AG08395 (cell line): ENCODE data around the gene ATG13.
"Not testable (repeated sequence)": the region's sequence is repeated elsewhere in the genome, so short reads cannot be mapped to it uniquely, and the experiment has no call there.

Source experiments
- DNase-seq: peaks from one replicate; pipeline ENCODE4 v3.0.0; 2012; ENCODE audit warnings: mixed read lengths, low spot score

The ATG13 gene

DNA sequence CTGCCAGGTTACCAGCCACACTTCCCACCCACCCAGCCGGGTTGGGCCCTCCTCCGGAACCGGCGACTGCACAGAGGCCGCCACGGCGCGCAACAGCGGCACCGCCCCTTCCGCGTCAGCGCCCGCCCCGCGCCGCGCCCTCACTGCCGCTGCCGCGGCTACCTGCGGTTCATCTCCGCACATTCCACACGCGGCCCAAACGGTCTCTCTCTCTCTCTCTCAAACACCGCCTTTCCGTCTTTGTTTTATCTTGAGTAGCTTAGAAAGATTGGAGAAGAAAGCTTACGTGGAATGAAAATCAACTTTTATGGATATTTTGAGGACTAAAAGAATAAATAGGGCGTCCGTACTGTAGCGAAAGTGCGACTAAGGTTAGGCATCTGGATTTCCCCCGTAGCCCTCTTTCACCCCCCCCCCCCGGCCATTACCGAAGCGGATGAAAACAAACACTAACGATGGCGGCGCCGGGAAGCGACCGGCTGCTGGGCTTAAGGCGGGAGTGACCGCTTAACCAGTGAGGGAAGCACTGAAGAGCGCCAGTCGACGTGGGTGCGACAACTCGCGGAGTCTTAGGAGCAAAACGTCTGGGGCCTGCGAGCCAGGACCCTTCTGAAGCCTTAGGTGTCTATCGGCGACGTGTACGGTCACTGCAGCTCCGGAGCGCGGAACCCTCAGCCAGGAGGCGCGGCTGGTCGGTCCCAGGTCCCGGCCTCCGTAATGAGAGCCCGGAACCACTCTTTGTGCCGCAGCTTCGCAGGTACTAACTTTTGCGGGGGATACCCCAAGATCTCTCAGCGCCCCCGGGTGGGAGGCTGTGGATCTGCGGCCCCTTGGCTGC lies at the start of gene ATG13, which contains the start of gene HARBI1:
ATG13 (plus strand) TSS at position 420 of the 838 bp plus-strand sequence. CDS start 26,739 bp downstream, outside the sequence.
HARBI1 (minus strand) TSS at position 94 of the 838 bp plus-strand sequence. CDS start 990 bp downstream, outside the sequence.
- peak; percentile 94 for DNase-seq

DNA sequence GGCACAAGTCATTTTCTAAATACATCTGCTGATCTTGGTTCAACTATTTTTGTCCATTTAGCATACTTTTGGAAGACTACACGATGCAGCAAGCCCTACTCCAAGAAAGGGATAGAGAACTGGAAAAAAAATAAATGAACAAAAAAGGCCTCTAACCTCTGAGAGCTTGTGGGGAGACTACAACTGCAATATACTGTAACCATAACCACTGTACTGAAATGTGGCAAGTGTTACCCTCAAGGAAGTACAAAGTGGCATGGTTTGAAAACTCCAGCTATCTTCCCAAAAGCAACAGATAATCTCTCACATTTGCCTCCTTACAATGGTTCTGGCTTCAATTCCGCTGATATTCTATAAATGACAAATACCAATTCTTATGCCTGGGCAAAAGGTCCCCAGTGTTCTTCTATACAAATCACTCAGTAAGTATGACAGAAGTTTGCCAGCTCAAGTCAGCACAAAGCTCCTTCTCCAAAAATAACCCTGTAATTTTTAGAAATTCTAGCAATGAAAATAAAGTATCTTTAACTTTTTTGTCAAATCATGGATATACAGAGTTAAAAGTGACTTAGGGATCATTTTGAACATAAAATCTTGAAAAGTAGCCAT lies 46.5 kb upstream of the ATG13 start:
- DNase-seq = no peak

GRCh38 chr11:46574656-46575055 lies 42.7 kb upstream of the ATG13 start:
- DNase-seq = no peak

DNA sequence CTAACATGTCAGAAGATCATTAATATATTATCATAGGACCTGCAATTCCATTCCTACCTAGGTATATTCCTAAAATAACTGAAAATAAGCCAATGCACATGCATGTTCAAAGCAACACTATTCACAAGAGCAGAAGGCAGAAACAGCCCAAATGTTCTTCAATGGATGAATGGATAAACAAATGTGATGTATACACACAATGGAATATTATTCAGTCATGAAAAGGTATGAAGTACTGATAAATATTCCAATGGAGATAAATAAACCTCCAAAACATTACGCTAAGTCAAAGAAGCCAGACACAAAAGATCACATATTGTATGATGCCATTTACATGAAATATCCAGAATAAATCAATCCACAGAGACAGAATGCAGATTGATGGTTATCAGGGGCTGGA lies 40.3 kb upstream of the ATG13 start:
- DNase-seq = no peak

- DNase-seq = no peak
These were observed 34.8 kb upstream of the ATG13 start for GRCh38 chr11:46582588-46582987.

DNA sequence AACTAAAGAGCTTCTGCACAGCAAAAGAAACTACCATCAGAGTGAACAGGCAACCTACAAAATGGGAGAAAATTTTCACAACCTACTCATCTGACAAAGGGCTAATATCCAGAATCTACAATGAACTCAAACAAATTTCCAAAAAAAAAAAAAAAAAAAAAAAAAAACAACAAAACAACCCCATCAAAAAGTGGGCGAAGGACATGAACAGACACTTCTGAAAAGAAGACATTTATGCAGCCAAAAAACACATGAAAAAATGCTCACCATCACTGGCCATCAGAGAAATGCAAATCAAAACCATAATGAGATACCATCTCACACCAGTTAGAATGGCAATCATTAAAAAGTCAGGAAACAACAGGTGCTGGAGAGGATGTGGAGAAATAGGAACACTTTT lies 33.8 kb upstream of the ATG13 start:
- not testable (repeated sequence) for DNase-seq

DNA sequence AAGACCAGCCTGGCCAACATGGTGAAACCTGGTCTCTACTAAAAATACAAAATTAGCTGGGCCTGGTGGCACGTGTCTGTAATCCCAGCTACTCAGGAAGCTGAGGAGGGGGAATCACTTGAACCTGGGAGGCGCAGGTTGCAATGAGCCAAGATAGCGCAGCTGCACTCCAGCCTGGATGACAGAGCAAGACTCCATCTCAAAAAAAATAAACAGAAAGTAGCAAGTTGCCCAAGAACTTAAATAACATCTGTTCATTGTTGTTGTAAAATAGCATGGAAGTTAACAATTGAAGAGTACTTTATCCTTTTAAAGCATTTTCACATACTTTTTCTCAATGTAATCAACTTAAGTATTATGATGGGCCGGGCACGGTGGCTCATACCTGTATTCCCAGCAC lies 29.2 kb upstream of the ATG13 start:
- DNase-seq = no peak

DNA sequence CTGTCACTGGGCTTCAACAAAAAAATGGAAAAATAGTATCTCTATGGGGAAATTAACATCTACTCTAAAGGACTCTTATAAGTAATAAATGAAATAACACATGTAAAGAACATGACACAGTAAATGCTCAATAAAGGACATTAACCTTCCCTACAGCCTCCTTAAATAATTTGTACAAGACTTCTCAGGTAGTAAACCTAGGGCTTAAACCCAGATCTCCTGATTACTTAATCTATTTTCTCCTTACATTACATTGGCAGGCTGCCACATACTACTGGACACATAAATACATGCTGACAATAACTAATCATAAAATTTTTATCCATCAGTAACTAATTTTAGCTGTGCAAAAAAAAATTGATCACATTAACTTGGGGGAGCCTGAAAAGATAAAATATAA lies 28.4 kb upstream of the ATG13 start:
- DNase-seq = no peak

GRCh38 chr11:46590740-46591605 lies 26.4 kb upstream of the ATG13 start:
- no peak for DNase-seq

- peak; percentile 84 for DNase-seq
These were observed 23.6 kb upstream of the ATG13 start, which contains the start of gene AMBRA1 for GRCh38 chr11:46593550-46594373. Gene AMBRA1, minus strand, starts transcription at chr11:46594023. Its CDS starts 45,643 bp downstream, at chr11:46548380.

- DNase-seq = no peak
These were observed 23.0 kb upstream of the ATG13 start for GRCh38 chr11:46594374-46594700.

DNA sequence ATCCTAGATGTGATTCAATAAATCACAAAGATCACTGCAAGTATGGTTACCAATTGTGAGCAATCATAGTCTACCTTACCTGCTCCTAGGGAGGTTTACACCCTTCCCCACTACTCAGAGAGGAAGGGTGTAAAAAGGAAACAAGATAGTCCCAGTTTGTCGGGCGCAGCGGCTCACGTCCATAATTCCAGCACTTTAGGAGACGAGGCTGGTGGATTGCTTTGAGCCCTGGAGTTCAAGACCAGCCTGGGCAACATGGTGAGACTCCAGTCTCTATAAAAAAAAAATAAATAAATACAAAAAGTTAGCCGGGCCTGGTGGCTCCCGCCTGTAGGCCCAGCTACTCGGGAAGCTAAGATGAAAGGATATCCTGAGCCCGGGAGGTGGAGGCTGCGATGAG lies 22.6 kb upstream of the ATG13 start:
- no peak for DNase-seq

DNA sequence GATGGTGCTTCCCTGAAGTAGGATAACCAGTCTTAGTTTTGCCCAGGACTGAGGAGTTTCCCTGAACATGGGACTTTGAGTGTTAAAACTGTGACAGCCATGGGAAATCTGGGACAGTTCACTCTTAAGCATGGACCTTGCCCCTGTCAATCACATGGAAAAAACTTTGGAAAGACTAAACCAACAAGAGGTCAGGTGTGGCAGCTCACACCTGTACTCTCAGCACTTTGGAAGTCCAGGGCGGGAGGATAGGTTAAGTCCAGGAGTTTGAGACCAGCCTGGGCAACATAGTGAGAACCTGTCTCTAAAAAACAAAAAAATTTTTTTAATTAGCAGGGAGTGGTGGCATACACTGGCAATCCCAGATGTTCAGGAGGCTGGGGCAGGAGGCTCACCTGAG lies 20.2 kb upstream of the ATG13 start:
- DNase-seq = no peak

DNA sequence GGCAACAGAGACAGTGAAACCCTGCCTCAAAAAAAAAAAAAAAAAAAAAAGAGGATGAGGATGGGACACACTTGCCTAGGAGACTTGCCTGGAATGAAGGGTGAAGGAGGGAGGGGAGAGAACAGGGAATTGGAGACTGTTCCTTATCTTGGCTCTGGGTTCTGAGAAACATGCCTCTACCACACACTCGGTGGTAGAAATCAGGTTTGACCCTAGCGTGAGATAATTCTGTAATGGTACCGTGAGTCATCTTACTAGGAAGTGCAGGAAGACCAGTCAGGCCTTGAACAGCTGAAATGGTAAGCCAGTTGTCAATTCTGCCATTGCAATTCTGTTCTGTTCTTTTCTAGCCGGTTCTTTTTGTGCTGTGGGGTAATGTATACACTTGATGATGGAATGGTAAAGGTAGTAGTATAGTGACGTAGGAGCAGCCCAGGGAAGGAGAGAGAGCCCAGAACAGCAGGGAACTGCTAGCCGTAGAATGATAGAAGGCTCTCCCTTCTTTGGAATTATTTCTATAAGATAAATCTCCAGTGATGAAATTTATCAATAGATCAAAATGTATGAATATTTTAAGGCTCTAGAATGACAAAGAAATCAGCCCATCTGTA lies 19.6 kb upstream of the ATG13 start:
- DNase-seq = no peak

GRCh38 chr11:46599340-46600193 lies 17.8 kb upstream of the ATG13 start:
- no peak for DNase-seq

DNA sequence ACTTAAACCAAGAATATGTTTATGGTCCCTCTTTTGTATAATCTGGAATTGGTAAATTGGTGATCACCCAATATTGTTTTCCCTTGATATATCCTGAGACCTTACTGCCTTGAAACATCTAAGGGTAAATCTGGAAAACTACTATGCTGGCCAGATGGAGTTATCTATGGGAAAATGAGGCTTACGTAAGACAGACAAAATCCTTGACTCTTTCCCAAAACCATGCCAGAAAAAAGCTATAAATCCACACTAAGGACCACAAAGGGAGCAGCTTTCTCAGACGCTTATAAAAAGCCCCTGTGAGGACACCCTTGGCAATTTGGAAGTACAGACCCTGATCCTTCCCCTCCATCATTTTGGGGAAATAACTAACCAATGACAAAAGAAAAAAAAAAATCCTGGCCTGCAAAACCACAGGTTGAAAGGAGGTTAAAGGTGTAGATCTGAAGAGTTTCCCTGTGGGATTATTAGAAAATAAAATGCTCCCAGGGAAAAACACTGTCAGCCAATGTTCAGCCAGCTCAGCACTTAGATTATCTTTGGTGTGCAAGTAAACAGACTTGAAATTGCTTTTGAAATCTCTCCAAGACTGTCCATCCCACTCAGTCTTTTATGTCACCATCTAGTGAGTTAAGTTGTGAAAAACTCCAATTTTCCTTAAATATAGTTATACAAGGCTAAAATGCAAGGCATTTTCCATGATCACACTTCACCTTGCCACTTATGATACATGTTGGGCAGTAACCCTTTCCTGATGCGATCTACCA lies 17.0 kb upstream of the ATG13 start:
- no peak for DNase-seq

- no peak for DNase-seq
These were observed 16.2 kb upstream of the ATG13 start for GRCh38 chr11:46601129-46601528.

DNA sequence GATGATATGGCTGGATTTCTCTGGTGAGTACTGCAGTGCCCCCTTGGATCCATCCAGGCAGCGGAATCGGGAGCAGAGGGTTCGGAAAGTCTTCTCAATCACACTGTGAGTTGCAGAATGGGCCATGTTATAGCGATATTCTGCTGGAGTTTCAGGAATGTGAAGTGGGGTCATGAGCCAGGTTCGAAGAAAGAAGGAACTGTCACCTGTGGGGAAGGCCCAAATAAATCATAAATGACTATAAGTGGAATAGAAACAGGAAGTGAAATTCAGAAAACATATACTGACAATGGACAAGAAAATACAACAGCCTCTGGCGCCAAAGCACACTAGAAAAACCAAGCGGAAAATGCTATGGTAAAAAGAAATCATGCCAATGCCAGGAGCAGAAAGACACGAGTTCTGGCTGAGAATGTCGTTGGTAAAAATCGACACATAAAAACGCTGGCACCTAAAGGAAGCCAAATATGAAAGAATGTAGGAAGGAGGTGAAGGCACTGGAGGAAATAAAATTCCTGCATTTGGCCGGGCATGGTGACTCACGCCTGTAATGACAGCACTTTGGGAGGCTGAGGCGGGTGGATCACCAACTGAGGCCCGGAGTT lies 13.5 kb upstream of the ATG13 start:
- DNase-seq = no peak

DNA sequence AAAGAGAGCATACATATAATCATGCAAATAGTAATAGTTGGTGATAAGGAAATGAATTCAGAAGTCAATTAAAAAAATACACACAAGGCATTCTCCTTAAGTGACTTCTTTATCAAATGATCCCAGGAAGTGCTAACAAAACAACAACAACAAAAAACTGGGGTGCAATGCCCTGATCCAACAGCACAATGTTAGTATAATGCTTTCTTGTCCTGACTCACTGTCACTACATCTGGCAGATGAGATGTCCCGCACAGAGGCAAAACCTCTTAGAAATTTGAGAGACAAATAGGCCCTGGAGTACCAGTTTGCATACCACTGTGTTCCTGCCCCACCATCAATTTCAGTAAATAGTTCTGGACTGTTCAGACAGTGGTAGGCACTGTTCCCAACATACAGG lies 12.6 kb upstream of the ATG13 start:
- DNase-seq = no peak
